GM21526 (cell line): Measurements from ENCODE around the gene OAS3.

ENCODE experiments used
- ATAC-seq: cut with Tn5 transposase; IDR thresholded peaks from one replicate; pipeline ENCODE4 v1.9.1; 2021; ENCODE audit warnings: moderate library complexity; ENCODE audit not compliant: unreplicated experiment, low FRiP score

Gene OAS3

GRCh38 chr12:113007166-113007565 lies 68.9 kb downstream of the OAS3 start:
- no peak for ATAC-seq

DNA sequence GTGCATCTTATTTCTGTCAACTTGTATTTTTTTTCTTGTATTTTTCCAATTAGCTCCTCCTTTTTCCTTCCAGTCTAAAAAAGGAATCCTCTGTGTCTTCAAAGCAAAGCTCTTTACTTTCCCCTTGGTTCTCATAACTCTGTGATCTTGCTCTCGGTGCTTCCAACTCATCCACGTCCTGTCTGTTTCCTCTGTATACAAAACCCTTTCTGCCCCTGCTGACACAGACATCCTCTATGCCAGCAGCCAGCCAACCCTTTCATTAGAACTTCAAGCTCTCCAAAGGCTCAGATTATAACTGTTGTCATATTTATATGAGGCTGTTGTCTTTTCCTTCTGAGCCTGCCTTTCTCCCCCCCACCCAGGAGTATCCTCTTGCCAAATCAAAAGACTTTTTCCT lies 72.4 kb downstream of the OAS3 start:
- no peak for ATAC-seq

DNA sequence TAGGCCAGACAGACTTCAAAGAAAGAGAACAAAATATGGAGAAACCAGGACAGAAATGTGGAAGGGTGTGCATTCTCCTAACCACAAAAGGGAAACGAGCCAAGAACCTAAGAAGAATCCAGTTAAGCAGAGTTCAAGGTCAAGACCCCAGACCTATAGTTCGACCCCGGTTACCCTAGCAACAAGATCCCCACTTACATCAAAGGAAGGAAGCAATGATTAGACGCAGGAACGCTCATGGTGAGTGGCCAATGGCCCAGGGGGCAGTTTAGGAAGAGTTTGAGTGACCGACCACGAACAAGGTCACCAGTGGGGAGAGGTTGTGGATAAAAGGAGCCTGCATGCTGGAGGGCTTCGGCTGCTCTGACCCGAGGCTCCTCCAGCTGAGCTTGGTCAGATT lies 76.3 kb downstream of the OAS3 start:
- ATAC-seq = no peak

DNA sequence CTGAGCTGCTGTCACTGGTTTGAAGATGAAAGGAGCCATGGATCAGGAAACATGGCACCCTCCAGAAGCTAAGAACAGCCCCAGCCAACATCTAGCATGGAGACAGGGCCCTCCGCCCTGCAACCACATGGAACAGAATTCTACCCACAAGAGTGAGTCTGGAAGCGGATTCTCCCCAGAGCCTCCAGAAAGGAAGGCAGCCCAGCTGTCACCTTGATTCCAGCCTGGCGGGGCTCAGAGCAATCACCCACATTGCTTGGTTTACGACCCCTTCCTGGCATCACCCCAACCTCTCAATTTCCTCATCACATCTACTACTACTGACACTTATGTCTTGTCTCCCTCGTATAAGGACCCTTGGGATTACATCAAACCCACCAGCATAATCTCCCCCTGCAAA lies 78.5 kb downstream of the OAS3 start:
- no peak for ATAC-seq

- ATAC-seq = no peak
These were observed 80.8 kb downstream of the OAS3 start for GRCh38 chr12:113019025-113019424.

- no peak for ATAC-seq
These were observed 83.2 kb downstream of the OAS3 start for GRCh38 chr12:113021500-113021899.
